Panc1 (cell line): ENCODE measurements around the gene NKD1. TPM values are rescaled to one million over a fixed set of nuclear protein-coding genes. Genes with fewer than 3 reads are reported as not detected.

Experiments used
- ATAC-seq: fragments of 200-7000 bp; cut with Tn5 transposase; 2 replicates; pipeline ENCODE4 v1.9.1; 2020; ENCODE audit warnings: mild to moderate bottlenecking, moderate library complexity
- BruUV-seq: library from RNA; stranded (reverse); fragments of 400-500 nt; replicated peaks from 2 replicates; lab custom pipeline; 2021; lab: Mats Ljungman, UMichigan
- CTCF ChIA-PET: fragments of 300-600 bp; sonication (Branson Sonifier 250); formaldehyde crosslinking; loops from one replicate; lab custom pipeline; 2022; ENCODE audit warnings: antibody characterized with exemption; lab: Charles Lee
- POLR2A ChIA-PET: fragments of 300-600 bp; sonication (Branson Sonifier 250); formaldehyde crosslinking; loops from one replicate; lab custom pipeline; 2022; ENCODE audit warnings: antibody characterized with exemption; lab: Charles Lee
- DNase-seq: peaks from one replicate; pipeline ENCODE4 v3.0.0-alpha.2; 2010; ENCODE audit warnings: low read depth, low spot score
- H3K27ac ChIP-seq: 2 replicates; pipeline ENCODE4 v1.5.1; 2011; ENCODE audit warnings: mild to moderate bottlenecking, low read length, inconsistent platforms
- H3K27me3 ChIP-seq: fragments of 200-500 bp; sonication (Bioruptor generic); 2 replicates; pipeline ENCODE4 v1.6.0; 2014; ENCODE audit warnings: low read length, inconsistent platforms; ENCODE audit not compliant: control insufficient read depth, insufficient read depth
- H3K36me3 ChIP-seq: fragments of 200-500 bp; sonication (Bioruptor generic); 2 replicates; pipeline ENCODE4 v1.5.1; 2014; ENCODE audit warnings: inconsistent platforms, mild to moderate bottlenecking, low read length, moderate library complexity; ENCODE audit not compliant: control insufficient read depth, insufficient read depth
- H3K4me1 ChIP-seq: 2 replicates; pipeline ENCODE4 v1.5.1; 2011; ENCODE audit warnings: inconsistent platforms, mild to moderate bottlenecking, low read length, moderate library complexity; ENCODE audit not compliant: control insufficient read depth, insufficient read depth
- H3K4me3 ChIP-seq, 2 experiments: 2 replicates each; pipeline ENCODE4 v1.5.1; 2011 to 2012; ENCODE audit warnings: low read depth in 2 of 2, low read length in 2 of 2, mild to moderate bottlenecking in 2 of 2, inconsistent platforms in 1 of 2, moderate library complexity in 1 of 2
- H3K9me3 ChIP-seq: fragments of 200-500 bp; sonication (Bioruptor generic); 2 replicates; pipeline ENCODE4 v1.5.1; 2014; ENCODE audit warnings: low read depth, mild to moderate bottlenecking, inconsistent platforms, low read length, moderate library complexity; ENCODE audit not compliant: control insufficient read depth, insufficient read depth
- POLR2AphosphoS5 ChIP-seq: IDR thresholded peaks from 2 replicates; pipeline ENCODE4 v1.6.1; 2012; ENCODE audit warnings: mild to moderate bottlenecking, low read depth, low read length, moderate library complexity
- SIN3A ChIP-seq: IDR thresholded peaks from 2 replicates; pipeline ENCODE4 v1.6.1; 2012; ENCODE audit warnings: low read depth, mild to moderate bottlenecking, low read length, moderate library complexity, borderline replicate concordance; ENCODE audit not compliant: insufficient read depth
- TCF7L2 ChIP-seq: IDR thresholded peaks from 2 replicates; pipeline ENCODE4 v1.6.1; 2011; ENCODE audit warnings: mild to moderate bottlenecking, low read depth, low read length, inconsistent platforms
- in situ Hi-C: cut with HindIII; loops from 2 replicates; pipeline ENCODE4 v1.10.0; 2016; ENCODE audit warnings: low sequenced_read_pairs, low pct_unique_long_range_greater_than_20kb
- intact Hi-C: fragments of 100-400 bp; cut with micrococcal nuclease; formaldehyde crosslinking; loops from one replicate; pipeline ENCODE4 v1.10.0; 2022; ENCODE audit not compliant: unreplicated experiment
- total RNA-seq: library from RNA; stranded (reverse); gene quantifications from one replicate; pipeline ENCODE4 v1.2.1, GENCODE V29; 2021; ENCODE audit not compliant: unreplicated experiment
- TF ChIP-seq, protein P1 (sequence below), 2 experiments: IDR thresholded peaks; 2 replicates each; pipeline ENCODE4 v1.6.1; 2011 to 2012; ENCODE audit warnings: low read depth in 2 of 2, control low read depth in 1 of 2, low read length in 1 of 2, mild to moderate bottlenecking in 1 of 2, moderate library complexity in 1 of 2; ENCODE audit not compliant: insufficient read depth in 1 of 2
- TF ChIP-seq, protein P2 (sequence below): fragments of 450-650 bp; IDR thresholded peaks from 2 replicates; pipeline ENCODE4 v1.5.1; 2017; ENCODE audit warnings: mild to moderate bottlenecking

Gene NKD1
- total RNA-seq, 1 experiment from 2014 or later = 0.18 TPM

DNA sequence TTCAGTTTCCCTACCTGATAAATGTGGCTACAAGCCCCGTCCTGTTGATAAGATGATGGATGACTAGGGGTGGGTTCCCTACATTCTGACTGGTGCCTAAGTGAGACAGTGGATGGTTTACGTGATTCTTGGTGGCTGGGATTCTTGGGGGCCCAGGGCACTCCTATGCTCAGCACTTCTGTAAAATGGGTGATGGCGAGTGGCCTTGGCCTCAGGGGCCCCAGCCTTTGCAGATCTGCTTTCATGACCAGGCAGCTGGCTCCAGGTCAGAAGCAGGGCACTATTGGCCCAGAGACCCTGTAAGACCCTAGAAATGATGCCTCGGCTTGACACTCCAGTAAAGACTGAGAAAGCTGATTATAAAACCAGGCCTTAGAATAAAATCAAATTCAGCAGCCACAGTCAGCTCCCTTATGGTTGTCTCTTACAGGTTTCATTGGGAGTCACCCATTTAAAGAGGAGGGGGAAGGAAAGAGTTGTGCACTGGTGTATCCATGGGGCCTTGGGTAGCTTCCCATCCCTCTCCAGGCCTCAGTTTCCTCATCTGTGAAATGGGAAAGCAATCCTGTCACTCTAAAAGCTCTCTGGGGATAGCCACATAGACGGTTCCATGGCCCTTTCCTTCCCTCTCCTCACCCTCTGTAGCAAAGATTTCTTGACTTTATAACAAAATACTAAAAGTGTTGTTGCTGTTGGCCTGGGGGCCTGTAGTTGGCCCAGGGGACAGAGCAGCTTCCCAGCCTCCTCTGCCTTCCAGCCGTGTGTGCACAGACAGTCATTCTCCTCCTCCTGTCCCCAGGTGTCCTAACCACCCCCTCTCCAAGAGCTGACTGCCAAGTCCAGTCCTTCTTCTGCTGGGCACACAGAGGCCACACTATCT is 131.7 kb downstream of the NKD1 start:
- Histone ChIP-seq H3K9me3 (no peaks in the 10 kb centered on the region), H3K4me1 (no peaks in the 10 kb centered on the region), H3K27me3 (no peaks in the 10 kb centered on the region), H3K36me3 (no peaks in the 10 kb centered on the region), H3K4me3 (no peak overlapping the region), H3K27ac (no peak overlapping the region)
- no peak for TF ChIP-seq POLR2AphosphoS5
- TF ChIP-seq, protein P1, sequence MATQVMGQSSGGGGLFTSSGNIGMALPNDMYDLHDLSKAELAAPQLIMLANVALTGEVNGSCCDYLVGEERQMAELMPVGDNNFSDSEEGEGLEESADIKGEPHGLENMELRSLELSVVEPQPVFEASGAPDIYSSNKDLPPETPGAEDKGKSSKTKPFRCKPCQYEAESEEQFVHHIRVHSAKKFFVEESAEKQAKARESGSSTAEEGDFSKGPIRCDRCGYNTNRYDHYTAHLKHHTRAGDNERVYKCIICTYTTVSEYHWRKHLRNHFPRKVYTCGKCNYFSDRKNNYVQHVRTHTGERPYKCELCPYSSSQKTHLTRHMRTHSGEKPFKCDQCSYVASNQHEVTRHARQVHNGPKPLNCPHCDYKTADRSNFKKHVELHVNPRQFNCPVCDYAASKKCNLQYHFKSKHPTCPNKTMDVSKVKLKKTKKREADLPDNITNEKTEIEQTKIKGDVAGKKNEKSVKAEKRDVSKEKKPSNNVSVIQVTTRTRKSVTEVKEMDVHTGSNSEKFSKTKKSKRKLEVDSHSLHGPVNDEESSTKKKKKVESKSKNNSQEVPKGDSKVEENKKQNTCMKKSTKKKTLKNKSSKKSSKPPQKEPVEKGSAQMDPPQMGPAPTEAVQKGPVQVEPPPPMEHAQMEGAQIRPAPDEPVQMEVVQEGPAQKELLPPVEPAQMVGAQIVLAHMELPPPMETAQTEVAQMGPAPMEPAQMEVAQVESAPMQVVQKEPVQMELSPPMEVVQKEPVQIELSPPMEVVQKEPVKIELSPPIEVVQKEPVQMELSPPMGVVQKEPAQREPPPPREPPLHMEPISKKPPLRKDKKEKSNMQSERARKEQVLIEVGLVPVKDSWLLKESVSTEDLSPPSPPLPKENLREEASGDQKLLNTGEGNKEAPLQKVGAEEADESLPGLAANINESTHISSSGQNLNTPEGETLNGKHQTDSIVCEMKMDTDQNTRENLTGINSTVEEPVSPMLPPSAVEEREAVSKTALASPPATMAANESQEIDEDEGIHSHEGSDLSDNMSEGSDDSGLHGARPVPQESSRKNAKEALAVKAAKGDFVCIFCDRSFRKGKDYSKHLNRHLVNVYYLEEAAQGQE (IDR thresholded peaks at IDR 0.05; ENCODE audit: insufficient read depth in 1 of 2, low read depth in 2 of 2, low read length in 1 of 2) = no peak
- TF ChIP-seq TCF7L2 = no peak
- TF ChIP-seq SIN3A = no peak
- TF ChIP-seq, protein P2, sequence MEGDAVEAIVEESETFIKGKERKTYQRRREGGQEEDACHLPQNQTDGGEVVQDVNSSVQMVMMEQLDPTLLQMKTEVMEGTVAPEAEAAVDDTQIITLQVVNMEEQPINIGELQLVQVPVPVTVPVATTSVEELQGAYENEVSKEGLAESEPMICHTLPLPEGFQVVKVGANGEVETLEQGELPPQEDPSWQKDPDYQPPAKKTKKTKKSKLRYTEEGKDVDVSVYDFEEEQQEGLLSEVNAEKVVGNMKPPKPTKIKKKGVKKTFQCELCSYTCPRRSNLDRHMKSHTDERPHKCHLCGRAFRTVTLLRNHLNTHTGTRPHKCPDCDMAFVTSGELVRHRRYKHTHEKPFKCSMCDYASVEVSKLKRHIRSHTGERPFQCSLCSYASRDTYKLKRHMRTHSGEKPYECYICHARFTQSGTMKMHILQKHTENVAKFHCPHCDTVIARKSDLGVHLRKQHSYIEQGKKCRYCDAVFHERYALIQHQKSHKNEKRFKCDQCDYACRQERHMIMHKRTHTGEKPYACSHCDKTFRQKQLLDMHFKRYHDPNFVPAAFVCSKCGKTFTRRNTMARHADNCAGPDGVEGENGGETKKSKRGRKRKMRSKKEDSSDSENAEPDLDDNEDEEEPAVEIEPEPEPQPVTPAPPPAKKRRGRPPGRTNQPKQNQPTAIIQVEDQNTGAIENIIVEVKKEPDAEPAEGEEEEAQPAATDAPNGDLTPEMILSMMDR = no peak
- in situ Hi-C loops (no loop called here), intact Hi-C loops (no loop called here)
- no peak for DNase-seq
- no TSS peak for BruUV-seq
- ChIA-PET POLR2A (no interaction called here), CTCF (no interaction called here)
- no peak for ATAC-seq

DNA sequence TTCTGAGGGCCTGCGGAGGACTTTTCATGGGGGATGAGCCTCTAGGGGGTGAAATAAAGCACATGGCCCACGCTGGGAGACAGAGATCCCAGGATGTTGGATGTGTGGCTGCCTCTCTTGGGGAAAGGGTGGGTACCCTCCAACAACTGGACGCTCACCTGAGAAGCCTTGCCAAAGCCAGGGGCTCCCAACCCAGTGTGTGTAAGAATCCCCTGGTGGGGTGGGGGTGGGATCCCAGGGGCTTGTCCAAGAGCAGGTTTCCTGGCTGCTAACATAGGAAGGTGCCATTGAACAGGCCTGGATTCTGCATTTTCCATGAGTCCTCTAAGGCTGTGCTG is 132.3 kb downstream of the NKD1 start:
- CTCF ChIA-PET = no interaction called here
- Histone ChIP-seq H3K4me3 (no peak overlapping the region), H3K27me3 (no peaks in the 10 kb centered on the region), H3K27ac (no peak overlapping the region), H3K4me1 (no peaks in the 10 kb centered on the region), H3K36me3 (no peaks in the 10 kb centered on the region), H3K9me3 (no peaks in the 10 kb centered on the region)
- no TSS peak for BruUV-seq
- TF ChIP-seq, protein P2 = no peak
- TF ChIP-seq POLR2AphosphoS5 (no peak), TCF7L2 (no peak), SIN3A (no peak)
- TF ChIP-seq, protein P1 (IDR thresholded peaks at IDR 0.05; ENCODE audit: insufficient read depth in 1 of 2, low read depth in 2 of 2, low read length in 1 of 2) = no peak
- DNase-seq (no peak), ATAC-seq (no peak)
- in situ Hi-C loops = no loop called here
- POLR2A ChIA-PET = no interaction called here
- intact Hi-C loops = no loop called here
